NT2/D1 (cell line): ENCODE results near the gene SPATA4.

Source experiments
- SUZ12 ChIP-seq: IDR thresholded peaks from 2 replicates; pipeline ENCODE4 v1.6.1; 2011; ENCODE audit not compliant: insufficient read length, insufficient read depth; ENCODE audit errors: extremely low read depth
- YY1 ChIP-seq: IDR thresholded peaks from 2 replicates; pipeline ENCODE4 v1.6.1; 2011; ENCODE audit not compliant: insufficient read length, insufficient read depth

DNA sequence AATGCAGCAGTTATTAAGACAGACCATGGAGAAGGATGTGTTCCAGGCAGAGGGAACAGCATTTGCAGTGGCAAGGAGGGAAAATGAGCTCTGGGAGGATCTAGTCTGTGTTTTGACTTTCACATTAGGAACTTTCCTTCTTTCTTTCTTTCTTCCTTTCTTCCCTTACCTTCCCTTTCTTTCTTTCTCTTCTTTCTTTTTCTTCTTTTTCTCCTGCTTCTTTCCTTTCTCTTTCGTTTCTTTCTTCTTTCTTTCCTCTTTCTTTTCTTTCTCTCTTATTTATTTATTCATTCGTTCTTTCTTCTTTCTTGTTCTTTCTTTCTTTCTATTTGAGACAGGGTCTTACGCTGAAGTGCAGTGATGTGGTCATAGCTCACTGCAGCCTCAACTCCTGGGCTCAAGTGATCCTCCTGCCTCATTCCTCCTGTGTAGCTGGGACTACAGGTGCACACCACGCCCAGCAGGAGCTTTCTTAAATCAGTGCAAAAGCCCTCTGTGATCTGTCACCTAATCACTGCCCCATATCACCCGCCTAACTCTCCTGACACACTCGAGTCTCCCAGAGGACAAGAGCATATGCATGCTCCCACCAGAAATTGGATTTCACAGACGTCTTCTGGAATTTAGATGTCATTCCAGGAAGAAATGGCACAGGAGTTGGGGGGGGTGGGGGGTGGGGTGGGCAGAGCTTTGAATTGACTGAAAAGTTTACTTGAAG lies 15.4 kb upstream of the SPATA4 start:
- TF ChIP-seq SUZ12 = no peak
- no peak for TF ChIP-seq YY1
